Stimulated activated CD4-positive, alpha-beta T cell treated with anti-CD3 and anti-CD28 coated beads, Interleukin-12 subunit alpha, Interleukin-12 subunit beta, amount 100 ng/mL, for 48 hours (primary cell): ENCODE measurements around the gene FEV.

ENCODE experiments used
- DNase-seq, 3 donors: peaks; one replicate each; pipeline ENCODE4 v3.0.0-alpha.2; 2020; ENCODE audit warnings: low read depth in 2 of 3, low spot score in 1 of 3

Gene FEV

GRCh38 chr2:218985021-218985324, at the start of gene FEV:
TSS of gene FEV (minus strand) at chr2:218985184. CDS start at chr2:218985075, 109 bp downstream.
- no peak for DNase-seq

DNA sequence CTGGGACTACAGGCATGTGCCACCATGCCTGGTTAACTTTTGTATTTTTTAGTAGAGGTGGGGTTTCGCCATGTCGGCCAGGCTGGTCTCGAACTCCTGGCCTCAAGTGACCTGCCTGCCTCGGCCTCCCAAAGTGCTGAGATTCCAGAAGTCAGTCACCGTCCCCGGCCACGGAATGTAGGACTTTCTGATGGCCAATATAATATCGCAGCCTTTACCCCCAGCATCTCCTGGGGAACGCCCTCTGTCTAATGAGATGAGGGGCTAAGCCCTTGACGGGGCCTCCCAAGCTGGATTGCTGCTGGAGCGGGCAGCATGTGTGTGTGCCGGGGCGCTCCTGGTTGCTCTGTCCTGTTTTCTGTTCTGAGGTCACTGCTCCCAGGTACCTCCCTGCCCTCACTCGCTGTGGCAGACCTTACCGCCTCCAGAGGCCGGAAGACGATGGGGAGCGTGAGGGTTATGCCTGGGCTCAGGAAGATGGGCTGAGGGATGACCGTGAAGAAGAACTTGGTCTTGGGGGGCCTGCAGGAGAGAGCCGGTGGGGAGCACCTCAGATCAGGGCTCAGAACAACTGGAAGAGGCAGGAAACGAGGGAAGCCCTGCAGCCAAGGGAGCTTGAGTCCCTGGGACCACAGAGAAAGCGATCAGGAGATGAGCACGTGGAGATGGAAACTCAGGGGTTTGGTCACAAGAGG, 47.2 kb upstream of the FEV start:
- DNase-seq, result no peak

DNA sequence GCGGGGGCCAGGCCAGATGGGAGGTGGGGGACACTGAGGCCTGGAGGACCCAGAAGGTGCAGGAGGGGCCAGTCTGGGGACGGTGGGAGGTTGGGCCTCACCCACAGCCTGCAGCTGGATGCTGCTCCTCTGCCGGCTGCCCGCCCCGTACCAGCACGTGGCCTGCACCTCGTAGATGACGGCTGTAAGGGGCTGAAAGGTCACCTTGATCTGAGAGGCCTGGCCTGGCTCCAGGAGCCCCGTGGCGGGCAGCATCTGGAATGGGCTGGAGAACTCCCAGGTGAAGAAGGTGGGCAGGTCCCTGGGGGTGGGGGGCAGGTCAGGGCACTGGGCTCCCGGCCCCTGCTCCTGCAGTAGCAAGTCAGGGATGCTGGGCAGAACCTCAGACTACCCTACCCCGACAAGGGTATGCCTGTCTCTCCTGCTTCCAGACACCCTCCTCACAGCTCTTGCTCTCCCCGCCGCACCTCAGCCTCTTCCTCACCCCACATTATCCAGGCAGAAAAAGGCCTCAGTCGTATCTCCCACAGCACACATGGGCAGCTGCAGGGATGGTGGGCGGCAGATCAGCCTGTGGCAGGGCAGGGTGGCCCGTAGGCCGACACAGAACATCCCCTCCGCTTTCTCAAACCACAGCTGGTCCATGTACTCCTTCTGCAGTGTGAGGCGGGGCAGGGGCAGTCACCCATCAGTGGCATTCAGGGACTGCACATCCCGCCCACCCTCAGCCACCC, 46.2 kb upstream of the FEV start:
- DNase-seq, result no peak

DNA sequence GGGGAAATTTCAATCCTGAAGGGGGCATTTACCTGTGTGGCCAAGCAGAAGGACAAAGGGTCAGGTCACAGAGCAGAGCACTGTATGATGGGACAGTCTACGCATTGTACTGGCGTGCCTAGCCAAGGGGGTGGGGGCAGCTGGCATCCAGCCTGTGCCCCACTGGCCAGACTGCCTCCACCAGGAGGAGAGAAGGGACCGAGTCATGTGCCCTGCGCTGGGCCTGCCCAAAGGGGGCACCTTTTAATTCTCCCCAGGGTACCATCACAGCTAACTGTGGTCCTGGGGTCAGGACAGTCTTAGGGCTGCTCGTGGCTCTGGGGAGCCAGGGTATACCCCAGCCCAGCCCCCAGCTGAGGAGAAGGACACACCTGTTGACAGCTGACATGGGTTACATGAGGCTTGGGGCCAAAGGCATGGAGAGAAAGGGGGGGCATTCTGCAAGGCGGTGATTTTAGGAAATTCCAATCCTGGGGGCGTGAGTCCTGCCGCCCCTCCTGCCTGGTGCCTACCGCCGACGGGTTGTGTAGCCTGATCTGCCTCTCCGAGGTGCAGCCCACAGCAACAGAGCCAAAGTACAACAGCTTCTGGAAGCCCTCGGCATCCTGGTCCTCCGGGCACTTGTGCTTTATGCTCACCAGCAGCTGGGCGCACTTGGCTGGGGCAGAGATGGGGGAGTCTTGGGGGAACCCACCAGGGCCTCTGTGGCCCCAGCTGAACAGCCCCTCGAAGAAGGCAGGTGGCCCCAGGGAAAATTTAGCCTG, 45.4 kb upstream of the FEV start:
- DNase-seq, result no peak

GRCh38 chr2:219029829-219030165, 44.8 kb upstream of the FEV start:
- DNase-seq, result peak; percentile 60 to 72 (median 65)

DNA sequence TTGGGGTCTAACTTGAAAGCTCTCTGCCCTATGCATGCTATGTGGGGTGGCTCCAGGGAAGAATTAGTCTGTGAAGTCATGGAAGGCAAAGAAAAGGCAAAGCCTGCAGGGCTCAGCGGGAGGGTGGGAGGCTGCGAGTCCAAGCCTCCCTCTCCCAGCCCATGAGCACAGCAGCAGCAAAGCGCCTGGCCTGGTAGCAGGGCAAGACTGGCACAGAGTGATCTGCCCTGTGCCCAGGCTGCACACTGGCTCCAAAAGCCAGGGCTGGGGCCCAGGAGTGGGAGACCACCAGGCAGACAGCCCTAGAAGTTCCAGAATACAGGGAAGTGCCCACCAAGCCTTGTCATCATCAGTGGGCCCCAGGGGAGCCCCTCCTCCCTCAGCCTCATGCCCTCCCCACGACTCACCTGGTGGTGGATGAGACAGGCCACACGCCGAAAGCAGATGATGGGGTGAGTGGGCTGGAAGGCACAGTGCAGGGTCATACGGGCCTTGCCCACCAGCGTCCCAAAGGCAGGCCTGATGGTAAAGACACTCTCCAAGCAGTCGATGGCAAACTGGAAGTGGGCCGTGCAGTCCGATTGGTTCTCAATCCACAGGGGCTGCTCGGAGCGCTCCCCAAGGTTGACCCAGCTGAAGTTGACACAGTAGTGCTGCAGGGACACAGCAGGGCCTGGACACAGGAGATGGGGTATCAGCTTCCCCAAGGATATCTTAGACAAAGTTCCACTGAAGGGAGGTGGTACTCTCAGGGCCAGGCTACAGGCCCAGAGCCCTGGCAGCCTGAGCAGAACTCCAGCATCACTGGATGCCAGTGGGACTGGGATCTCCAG, 44.2 kb upstream of the FEV start:
- DNase-seq, result no peak

DNA sequence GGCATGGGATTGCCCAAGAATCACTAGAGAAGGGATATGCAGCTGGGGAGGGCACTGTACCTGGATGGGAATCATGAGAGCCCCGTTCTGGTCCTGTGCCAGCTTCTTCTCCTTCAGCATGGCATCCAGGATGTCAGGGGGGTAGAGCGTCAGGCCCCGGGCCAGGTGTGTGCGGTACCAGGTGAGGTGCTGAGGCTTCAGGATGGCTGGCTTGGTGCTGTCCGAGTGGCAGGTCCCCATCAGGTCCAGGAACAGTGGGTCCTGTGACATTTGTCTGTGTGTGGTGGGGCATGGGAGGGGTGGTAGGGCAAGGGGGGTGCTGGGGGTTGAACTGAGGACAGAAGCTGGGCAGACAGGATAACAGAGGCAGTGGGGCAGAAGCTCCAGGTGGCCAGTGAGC, 43.2 kb upstream of the FEV start:
- no peak for DNase-seq

DNA sequence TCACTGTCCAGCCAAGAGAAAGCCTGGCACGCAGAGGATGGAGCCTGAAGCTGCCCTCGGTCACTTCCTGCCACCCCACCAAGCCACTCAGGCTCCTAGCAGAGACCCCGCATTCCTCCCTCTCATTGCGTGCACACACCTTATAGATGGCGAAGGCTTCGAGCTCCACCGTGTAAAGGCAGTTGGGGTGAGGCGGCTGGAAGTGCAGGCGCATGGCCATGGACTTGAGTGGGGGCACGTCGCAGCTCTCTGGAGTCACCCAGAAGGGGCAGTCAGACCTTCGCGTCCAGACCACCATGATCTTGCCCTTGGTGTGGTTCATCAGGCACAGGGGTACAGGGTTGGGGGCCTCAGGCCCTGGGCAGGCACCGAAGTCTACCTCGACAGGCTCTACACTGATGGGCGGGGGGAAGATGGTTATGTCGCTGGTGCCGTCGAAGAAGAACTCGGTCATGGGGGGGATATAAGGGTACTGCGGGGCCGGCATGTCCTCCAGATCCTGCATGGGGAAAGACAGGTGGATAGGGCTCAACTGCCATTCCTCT, 42.6 kb upstream of the FEV start:
- no peak for DNase-seq

DNA sequence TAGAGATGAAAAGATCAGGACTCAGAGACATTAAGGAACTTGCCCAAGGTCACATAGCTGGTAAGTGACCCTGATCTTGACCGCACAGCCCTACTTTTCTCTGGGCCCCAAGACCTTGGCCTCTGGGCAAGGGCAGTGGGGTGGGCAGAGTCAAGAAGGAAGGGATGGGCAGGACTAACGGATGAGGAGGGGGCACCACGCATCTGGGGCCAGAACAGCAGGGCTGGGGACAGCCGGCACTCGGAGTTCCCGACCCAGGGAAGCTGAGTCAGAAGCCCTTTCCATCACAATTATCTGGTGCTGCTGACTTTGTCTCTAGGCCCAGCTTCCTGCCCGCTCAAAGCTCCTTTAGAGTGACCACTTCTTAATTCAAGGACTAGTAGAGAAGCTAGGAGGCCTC, 42.0 kb upstream of the FEV start:
- DNase-seq, result no peak

- no peak for DNase-seq
These were observed 40.9 kb upstream of the FEV start for GRCh38 chr2:219025637-219026585.

- no peak for DNase-seq
These were observed 39.1 kb upstream of the FEV start for GRCh38 chr2:219024059-219024458.

DNA sequence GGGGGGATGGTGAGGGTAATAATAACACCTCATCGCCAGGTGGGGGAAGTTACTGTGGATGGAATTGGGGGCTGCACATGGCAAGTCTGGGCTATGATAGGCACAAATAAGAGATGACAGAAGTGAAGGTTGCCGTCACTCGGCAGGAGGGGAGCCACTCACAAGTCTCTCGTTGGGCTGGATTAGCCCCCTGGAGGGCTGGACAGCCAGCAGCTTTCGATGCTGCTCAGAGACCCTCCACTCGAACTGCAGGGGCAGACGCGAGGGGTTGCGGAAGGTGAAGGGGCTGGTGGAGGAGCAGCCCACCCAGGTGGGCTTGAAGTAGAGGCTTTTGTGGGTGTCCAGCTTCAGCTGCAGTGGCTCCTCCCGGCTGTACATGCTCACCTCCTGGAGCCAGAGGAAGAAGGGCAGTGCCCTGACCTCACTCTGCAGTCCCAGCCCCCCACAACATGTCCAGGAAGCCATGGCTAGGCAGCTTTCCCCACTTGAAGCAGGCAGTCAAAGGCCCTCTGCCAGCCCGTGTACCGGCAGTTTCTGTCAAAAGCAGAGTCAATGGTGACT, 38.1 kb upstream of the FEV start:
- DNase-seq, result no peak

- DNase-seq, result no peak
These were observed 37.6 kb upstream of the FEV start for GRCh38 chr2:219022616-219023015.

GRCh38 chr2:219022041-219022440, 37.1 kb upstream of the FEV start:
- no peak for DNase-seq

GRCh38 chr2:219021591-219021990, 36.6 kb upstream of the FEV start:
- no peak for DNase-seq

- DNase-seq, result no peak
These were observed 35.8 kb upstream of the FEV start for GRCh38 chr2:219020604-219021365.

DNA sequence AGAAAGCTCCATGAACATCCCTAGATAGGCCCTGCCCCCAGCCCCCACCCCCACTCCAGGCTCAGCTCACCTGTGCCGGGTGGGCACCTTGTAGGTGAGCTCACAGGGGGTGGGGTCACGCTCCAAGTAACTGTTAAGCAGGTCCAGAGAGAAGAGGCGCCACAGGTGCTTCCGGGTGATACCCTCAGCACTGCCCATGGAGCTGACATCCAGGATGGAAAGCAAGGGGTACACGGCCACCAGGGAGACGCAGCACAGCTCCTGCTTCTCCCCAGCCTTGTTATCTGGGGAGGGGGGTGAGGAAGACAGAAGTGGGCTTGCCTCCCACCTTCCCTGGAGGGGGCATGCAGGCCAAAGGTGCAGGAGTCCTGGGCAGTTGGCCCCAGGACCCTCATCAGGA, 34.5 kb upstream of the FEV start:
- DNase-seq, result no peak

GRCh38 chr2:219018726-219019125, 33.7 kb upstream of the FEV start:
- DNase-seq, result no peak

- no peak for DNase-seq
These were observed 33.3 kb upstream of the FEV start for GRCh38 chr2:219018286-219018685.
